GM23338 (cell line): Measurements from ENCODE around the gene TAS2R14. TPM values are rescaled to one million over a fixed set of nuclear protein-coding genes. Genes with fewer than 3 reads are reported as not detected.

Source experiments
- ATAC-seq: fragments of 200-7000 bp; cut with Tn5 transposase; 3 replicates; pipeline ENCODE4 v1.9.1; 2020
- DNase-seq: peaks from one replicate; pipeline ENCODE4 v3.0.0-alpha.2; 2015; ENCODE audit warnings: low spot score
- H2AFZ ChIP-seq: fragments of 200-600 bp; sonication (generic); 2 replicates; pipeline ENCODE4 v1.8.0; 2016; ENCODE audit warnings: antibody characterized with exemption, mild to moderate bottlenecking, moderate library complexity
- H3F3A ChIP-seq: fragments of 200-600 bp; sonication (generic); replicated peaks from 2 replicates; pipeline ENCODE4 v1.8.0; 2017; ENCODE audit warnings: antibody characterized with exemption, mixed run types, low read depth
- H3K27ac ChIP-seq: fragments of 200-600 bp; sonication (generic); 2 replicates; pipeline ENCODE4 v1.6.1; 2016; ENCODE audit warnings: low read depth
- H3K27me3 ChIP-seq: fragments of 200-600 bp; sonication (generic); 2 replicates; pipeline ENCODE4 v1.8.0; 2016; ENCODE audit warnings: mild to moderate bottlenecking, mixed run types, moderate library complexity; ENCODE audit not compliant: insufficient read depth
- H3K36me3 ChIP-seq: fragments of 200-600 bp; sonication (generic); 2 replicates; pipeline ENCODE4 v1.8.0; 2016; ENCODE audit warnings: mild to moderate bottlenecking; ENCODE audit not compliant: insufficient read depth
- H3K4me1 ChIP-seq: fragments of 200-600 bp; sonication (generic); 2 replicates; pipeline ENCODE4 v1.8.0; 2016; ENCODE audit warnings: mild to moderate bottlenecking, moderate library complexity; ENCODE audit not compliant: insufficient read depth
- H3K4me2 ChIP-seq: fragments of 200-600 bp; sonication (generic); 2 replicates; pipeline ENCODE4 v1.7.1; 2017; ENCODE audit warnings: mixed run types
- H3K4me3 ChIP-seq: fragments of 200-600 bp; sonication (generic); 2 replicates; pipeline ENCODE4 v1.6.1; 2016; ENCODE audit warnings: mixed run types
- H3K79me2 ChIP-seq: fragments of 200-600 bp; sonication (generic); replicated peaks from 2 replicates; pipeline ENCODE4 v1.8.0; 2017; ENCODE audit warnings: mild to moderate bottlenecking; ENCODE audit not compliant: insufficient read depth
- H3K9me2 ChIP-seq: fragments of 200-600 bp; sonication (generic); 2 replicates; pipeline ENCODE4 v1.8.0; 2017; ENCODE audit not compliant: insufficient read depth
- H4K20me1 ChIP-seq: fragments of 200-600 bp; sonication (generic); replicated peaks from 2 replicates; pipeline ENCODE4 v1.8.0; 2017; ENCODE audit warnings: mild to moderate bottlenecking; ENCODE audit not compliant: insufficient read depth
- H3K27ac Mint-ChIP-seq: 2 replicates; pipeline ENCODE4 v1.8.0; 2020; ENCODE audit warnings: inconsistent platforms, mild to moderate bottlenecking, moderate library complexity, mixed read lengths
- H3K27me3 Mint-ChIP-seq: 3 replicates; pipeline ENCODE4 v1.8.0; 2022; ENCODE audit warnings: low read depth, mild to moderate bottlenecking, moderate library complexity, mixed read lengths, inconsistent platforms; ENCODE audit not compliant: insufficient read depth, poor library complexity
- H3K36me3 Mint-ChIP-seq: 3 replicates; pipeline ENCODE4 v1.8.0; 2021; ENCODE audit warnings: low read depth, mild to moderate bottlenecking, inconsistent platforms, moderate library complexity, mixed read lengths
- H3K4me1 Mint-ChIP-seq: 3 replicates; pipeline ENCODE4 v1.8.0; 2020; ENCODE audit warnings: mild to moderate bottlenecking, inconsistent platforms, mixed read lengths
- H3K4me3 Mint-ChIP-seq: 3 replicates; pipeline ENCODE4 v1.8.0; 2021; ENCODE audit warnings: moderate library complexity, mild to moderate bottlenecking, inconsistent platforms, mixed read lengths
- H3K9me3 Mint-ChIP-seq: 3 replicates; pipeline ENCODE4 v1.8.0; 2020; ENCODE audit warnings: moderate library complexity, mild to moderate bottlenecking, inconsistent platforms, mixed read lengths
- CREB1 ChIP-seq: fragments of 250-450 bp; sonication (Bioruptor Pico); IDR thresholded peaks from 2 replicates; pipeline ENCODE4 v1.5.0; 2020; ENCODE audit warnings: low read depth, mild to moderate bottlenecking, moderate library complexity
- CTCF ChIP-seq, 2 experiments: fragments of 200-600 bp in 1 of 2; sonication (generic) in 1 of 2; conservative IDR thresholded peaks; 2 replicates each; pipeline versions ENCODE4 v1.5.1 to v1.6.1; 2016 to 2017; ENCODE audit warnings: antibody characterized with exemption in 2 of 2, low read depth in 2 of 2, mild to moderate bottlenecking in 2 of 2, moderate library complexity in 1 of 2
- EZH2 ChIP-seq: fragments of 200-600 bp; sonication (generic); IDR thresholded peaks from one replicate; pipeline ENCODE4 v1.8.0; 2017; ENCODE audit warnings: antibody characterized with exemption, mild to moderate bottlenecking, low read depth; ENCODE audit not compliant: unreplicated experiment
- EZH2phosphoT487 ChIP-seq: fragments of 200-600 bp; sonication (generic); IDR thresholded peaks from one replicate; pipeline ENCODE4 v1.8.1; 2018; ENCODE audit warnings: antibody characterized with exemption; ENCODE audit not compliant: unreplicated experiment
- JUNB ChIP-seq: IDR thresholded peaks from one replicate; pipeline ENCODE4 v1.6.1; 2016; ENCODE audit warnings: antibody characterized with exemption; ENCODE audit not compliant: unreplicated experiment
- NANOG ChIP-seq: IDR thresholded peaks from 2 replicates; pipeline ENCODE4 v1.6.1; 2016; ENCODE audit warnings: antibody characterized with exemption, borderline replicate concordance
- POLR2AphosphoS5 ChIP-seq: IDR thresholded peaks from 2 replicates; pipeline ENCODE4 v1.6.1; 2016; ENCODE audit warnings: antibody characterized with exemption, low read depth
- STAT1 ChIP-seq: IDR thresholded peaks from one replicate; pipeline ENCODE4 v1.6.1; 2016; ENCODE audit warnings: antibody characterized with exemption; ENCODE audit not compliant: unreplicated experiment
- ZNF114 ChIP-seq: fragments of 250-450 bp; sonication (Bioruptor Pico); IDR thresholded peaks from 2 replicates; pipeline ENCODE4 v1.5.0; 2020; ENCODE audit warnings: mild to moderate bottlenecking, moderate library complexity
- ZNF331 ChIP-seq: fragments of 250-450 bp; sonication (Bioruptor Pico); IDR thresholded peaks from 2 replicates; pipeline ENCODE4 v1.5.0; 2020; ENCODE audit warnings: low read depth, mild to moderate bottlenecking, moderate library complexity
- polyA plus RNA-seq: library from polyadenylated mRNA; unstranded; fragments of >200 nt; fragmentation: Nextera tagmentation; extraction: Ambion mirVana; gene quantifications from 2 replicates; pipeline ENCODE4 v1.2.1, GENCODE V29; 2016
- total RNA-seq: library from RNA; depleted of rRNA; stranded (reverse); fragments of >200 nt; shearing (Covaris generic); gene quantifications from 2 replicates; pipeline ENCODE4 v1.2.3, GENCODE V29; 2014
- TF ChIP-seq, protein P1 (sequence below): fragments of 250-450 bp; sonication (Bioruptor Pico); IDR thresholded peaks from 2 replicates; pipeline ENCODE4 v1.5.0; 2020; ENCODE audit warnings: mild to moderate bottlenecking, moderate library complexity
- TF ChIP-seq, protein P2 (sequence below): IDR thresholded peaks from one replicate; pipeline ENCODE4 v1.6.1; 2018; ENCODE audit warnings: antibody characterized with exemption; ENCODE audit not compliant: unreplicated experiment
- TF ChIP-seq, protein P3 (sequence below): IDR thresholded peaks from 2 replicates; pipeline ENCODE4 v1.6.1; 2016; ENCODE audit warnings: antibody characterized with exemption

Gene TAS2R14
- total and polyA plus RNA-seq, 2 experiments from 2014 or later: 2.6 to 5.9 TPM

GRCh38 chr12:10941369-10941768 lies 2.3 kb upstream of the TAS2R14 start:
- Histone ChIP-seq H3K79me2 (no peaks in the 10 kb centered on the region), H3K4me3 (no peak overlapping the region), H3K4me2 (no peak overlapping the region), H3K9me2 (no peaks in the 10 kb centered on the region), H3K27me3 (no peaks in the 10 kb centered on the region), H3K27ac (no peak overlapping the region), H3K4me1 (no peaks in the 10 kb centered on the region), H2AFZ (no peak overlapping the region), H3F3A (no peaks in the 10 kb centered on the region), H4K20me1 (no peaks in the 10 kb centered on the region), H3K36me3 (peaks cover 8% of the 10 kb centered on the region; the same call in 1 of the 2 replicates)
- ATAC-seq (no peak), DNase-seq (no peak)
- peaks cover 3% of the 10 kb centered on the region for H3K27me3 Mint-ChIP-seq
- H3K9me3 Mint-ChIP-seq: peaks cover 36% of the 10 kb centered on the region
- H3K4me3 Mint-ChIP-seq: no peak overlapping the region
- H3K36me3 Mint-ChIP-seq: peaks cover 34% of the 10 kb centered on the region
- H3K27ac Mint-ChIP-seq: no peak overlapping the region
- peaks cover 20% of the 10 kb centered on the region for H3K4me1 Mint-ChIP-seq
- TF ChIP-seq, protein P1, sequence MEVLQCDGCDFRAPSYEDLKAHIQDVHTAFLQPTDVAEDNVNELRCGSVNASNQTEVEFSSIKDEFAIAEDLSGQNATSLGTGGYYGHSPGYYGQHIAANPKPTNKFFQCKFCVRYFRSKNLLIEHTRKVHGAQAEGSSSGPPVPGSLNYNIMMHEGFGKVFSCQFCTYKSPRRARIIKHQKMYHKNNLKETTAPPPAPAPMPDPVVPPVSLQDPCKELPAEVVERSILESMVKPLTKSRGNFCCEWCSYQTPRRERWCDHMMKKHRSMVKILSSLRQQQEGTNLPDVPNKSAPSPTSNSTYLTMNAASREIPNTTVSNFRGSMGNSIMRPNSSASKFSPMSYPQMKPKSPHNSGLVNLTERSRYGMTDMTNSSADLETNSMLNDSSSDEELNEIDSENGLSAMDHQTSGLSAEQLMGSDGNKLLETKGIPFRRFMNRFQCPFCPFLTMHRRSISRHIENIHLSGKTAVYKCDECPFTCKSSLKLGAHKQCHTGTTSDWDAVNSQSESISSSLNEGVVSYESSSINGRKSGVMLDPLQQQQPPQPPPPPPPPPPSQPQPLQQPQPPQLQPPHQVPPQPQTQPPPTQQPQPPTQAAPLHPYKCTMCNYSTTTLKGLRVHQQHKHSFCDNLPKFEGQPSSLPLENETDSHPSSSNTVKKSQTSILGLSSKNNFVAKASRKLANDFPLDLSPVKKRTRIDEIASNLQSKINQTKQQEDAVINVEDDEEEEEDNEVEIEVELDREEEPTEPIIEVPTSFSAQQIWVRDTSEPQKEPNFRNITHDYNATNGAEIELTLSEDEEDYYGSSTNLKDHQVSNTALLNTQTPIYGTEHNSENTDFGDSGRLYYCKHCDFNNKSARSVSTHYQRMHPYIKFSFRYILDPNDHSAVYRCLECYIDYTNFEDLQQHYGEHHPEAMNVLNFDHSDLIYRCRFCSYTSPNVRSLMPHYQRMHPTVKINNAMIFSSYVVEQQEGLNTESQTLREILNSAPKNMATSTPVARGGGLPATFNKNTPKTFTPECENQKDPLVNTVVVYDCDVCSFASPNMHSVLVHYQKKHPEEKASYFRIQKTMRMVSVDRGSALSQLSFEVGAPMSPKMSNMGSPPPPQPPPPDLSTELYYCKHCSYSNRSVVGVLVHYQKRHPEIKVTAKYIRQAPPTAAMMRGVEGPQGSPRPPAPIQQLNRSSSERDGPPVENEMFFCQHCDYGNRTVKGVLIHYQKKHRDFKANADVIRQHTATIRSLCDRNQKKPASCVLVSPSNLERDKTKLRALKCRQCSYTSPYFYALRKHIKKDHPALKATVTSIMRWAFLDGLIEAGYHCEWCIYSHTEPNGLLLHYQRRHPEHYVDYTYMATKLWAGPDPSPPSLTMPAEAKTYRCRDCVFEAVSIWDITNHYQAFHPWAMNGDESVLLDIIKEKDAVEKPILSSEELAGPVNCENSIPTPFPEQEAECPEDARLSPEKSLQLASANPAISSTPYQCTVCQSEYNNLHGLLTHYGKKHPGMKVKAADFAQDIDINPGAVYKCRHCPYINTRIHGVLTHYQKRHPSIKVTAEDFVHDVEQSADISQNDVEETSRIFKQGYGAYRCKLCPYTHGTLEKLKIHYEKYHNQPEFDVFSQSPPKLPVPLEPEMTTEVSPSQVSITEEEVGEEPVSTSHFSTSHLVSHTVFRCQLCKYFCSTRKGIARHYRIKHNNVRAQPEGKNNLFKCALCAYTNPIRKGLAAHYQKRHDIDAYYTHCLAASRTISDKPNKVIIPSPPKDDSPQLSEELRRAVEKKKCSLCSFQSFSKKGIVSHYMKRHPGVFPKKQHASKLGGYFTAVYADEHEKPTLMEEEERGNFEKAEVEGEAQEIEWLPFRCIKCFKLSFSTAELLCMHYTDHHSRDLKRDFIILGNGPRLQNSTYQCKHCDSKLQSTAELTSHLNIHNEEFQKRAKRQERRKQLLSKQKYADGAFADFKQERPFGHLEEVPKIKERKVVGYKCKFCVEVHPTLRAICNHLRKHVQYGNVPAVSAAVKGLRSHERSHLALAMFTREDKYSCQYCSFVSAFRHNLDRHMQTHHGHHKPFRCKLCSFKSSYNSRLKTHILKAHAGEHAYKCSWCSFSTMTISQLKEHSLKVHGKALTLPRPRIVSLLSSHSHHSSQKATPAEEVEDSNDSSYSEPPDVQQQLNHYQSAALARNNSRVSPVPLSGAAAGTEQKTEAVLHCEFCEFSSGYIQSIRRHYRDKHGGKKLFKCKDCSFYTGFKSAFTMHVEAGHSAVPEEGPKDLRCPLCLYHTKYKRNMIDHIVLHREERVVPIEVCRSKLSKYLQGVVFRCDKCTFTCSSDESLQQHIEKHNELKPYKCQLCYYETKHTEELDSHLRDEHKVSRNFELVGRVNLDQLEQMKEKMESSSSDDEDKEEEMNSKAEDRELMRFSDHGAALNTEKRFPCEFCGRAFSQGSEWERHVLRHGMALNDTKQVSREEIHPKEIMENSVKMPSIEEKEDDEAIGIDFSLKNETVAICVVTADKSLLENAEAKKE (CRISPR knock-in tag): no peak
- TF ChIP-seq ZNF331 (CRISPR knock-in tag) (no peak), JUNB (no peak), EZH2 (no peak), POLR2AphosphoS5 (no peak), STAT1 (no peak), CTCF (conservative IDR thresholded peaks at IDR 0.05; ENCODE audit: low read depth in 2 of 2) (no peak), ZNF114 (CRISPR knock-in tag) (no peak), NANOG (no peak), CREB1 (CRISPR knock-in tag) (no peak), EZH2phosphoT487 (no peak)
- TF ChIP-seq, protein P2, sequence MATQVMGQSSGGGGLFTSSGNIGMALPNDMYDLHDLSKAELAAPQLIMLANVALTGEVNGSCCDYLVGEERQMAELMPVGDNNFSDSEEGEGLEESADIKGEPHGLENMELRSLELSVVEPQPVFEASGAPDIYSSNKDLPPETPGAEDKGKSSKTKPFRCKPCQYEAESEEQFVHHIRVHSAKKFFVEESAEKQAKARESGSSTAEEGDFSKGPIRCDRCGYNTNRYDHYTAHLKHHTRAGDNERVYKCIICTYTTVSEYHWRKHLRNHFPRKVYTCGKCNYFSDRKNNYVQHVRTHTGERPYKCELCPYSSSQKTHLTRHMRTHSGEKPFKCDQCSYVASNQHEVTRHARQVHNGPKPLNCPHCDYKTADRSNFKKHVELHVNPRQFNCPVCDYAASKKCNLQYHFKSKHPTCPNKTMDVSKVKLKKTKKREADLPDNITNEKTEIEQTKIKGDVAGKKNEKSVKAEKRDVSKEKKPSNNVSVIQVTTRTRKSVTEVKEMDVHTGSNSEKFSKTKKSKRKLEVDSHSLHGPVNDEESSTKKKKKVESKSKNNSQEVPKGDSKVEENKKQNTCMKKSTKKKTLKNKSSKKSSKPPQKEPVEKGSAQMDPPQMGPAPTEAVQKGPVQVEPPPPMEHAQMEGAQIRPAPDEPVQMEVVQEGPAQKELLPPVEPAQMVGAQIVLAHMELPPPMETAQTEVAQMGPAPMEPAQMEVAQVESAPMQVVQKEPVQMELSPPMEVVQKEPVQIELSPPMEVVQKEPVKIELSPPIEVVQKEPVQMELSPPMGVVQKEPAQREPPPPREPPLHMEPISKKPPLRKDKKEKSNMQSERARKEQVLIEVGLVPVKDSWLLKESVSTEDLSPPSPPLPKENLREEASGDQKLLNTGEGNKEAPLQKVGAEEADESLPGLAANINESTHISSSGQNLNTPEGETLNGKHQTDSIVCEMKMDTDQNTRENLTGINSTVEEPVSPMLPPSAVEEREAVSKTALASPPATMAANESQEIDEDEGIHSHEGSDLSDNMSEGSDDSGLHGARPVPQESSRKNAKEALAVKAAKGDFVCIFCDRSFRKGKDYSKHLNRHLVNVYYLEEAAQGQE: no peak
- TF ChIP-seq, protein P3, sequence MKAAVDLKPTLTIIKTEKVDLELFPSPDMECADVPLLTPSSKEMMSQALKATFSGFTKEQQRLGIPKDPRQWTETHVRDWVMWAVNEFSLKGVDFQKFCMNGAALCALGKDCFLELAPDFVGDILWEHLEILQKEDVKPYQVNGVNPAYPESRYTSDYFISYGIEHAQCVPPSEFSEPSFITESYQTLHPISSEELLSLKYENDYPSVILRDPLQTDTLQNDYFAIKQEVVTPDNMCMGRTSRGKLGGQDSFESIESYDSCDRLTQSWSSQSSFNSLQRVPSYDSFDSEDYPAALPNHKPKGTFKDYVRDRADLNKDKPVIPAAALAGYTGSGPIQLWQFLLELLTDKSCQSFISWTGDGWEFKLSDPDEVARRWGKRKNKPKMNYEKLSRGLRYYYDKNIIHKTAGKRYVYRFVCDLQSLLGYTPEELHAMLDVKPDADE: no peak
